ENCODE results near the gene LPIN1. TPM values are rescaled to one million over a fixed set of nuclear protein-coding genes. Genes with fewer than 3 reads are reported as not detected.

LPIN1 gene
- total RNA-seq, 1 experiment from 2014 or later, result 4.4 TPM

- H4K8ac ChIP-seq (replicated peaks; ENCODE audit: insufficient read length, low read depth, low read length), result peak overlapping the region; percentile 15
- peak overlapping the region; percentile 42; the same call in 1 of the 2 replicates for H3K14ac ChIP-seq (ENCODE audit: insufficient read depth, low read length)
- Mint-ChIP-seq H3K27ac (peak overlapping the region; percentile 81 to 96 (median 88); a peak in 6 of 7 replicates), H3K4me1 (peaks cover 16 to 25% of the 10 kb centered on the region in 2 experiments), H3K9me3 (peaks cover 0 to 2% of the 10 kb centered on the region in 2 experiments; a peak in 1 of 5 replicates), H3K27me3 (ENCODE audit: low read depth) (no peaks in the 10 kb centered on the region; the same call in 1 of the 2 replicates), H3K36me3 (ENCODE audit: insufficient read depth in 1 of 3, low read depth in 3 of 3) (peaks cover 0 to 2% (median 0%) of the 10 kb centered on the region in 3 experiments; a peak in 1 of 7 replicates), H3K4me3 (peak overlapping the region in 1 of 2 experiments; percentile 36; a peak in 2 of 5 replicates)
- H3K9me3 ChIP-seq (ENCODE audit: control insufficient read depth, low read depth, low read length), result no peaks in the 10 kb centered on the region
- TF ChIP-seq, protein P1, sequence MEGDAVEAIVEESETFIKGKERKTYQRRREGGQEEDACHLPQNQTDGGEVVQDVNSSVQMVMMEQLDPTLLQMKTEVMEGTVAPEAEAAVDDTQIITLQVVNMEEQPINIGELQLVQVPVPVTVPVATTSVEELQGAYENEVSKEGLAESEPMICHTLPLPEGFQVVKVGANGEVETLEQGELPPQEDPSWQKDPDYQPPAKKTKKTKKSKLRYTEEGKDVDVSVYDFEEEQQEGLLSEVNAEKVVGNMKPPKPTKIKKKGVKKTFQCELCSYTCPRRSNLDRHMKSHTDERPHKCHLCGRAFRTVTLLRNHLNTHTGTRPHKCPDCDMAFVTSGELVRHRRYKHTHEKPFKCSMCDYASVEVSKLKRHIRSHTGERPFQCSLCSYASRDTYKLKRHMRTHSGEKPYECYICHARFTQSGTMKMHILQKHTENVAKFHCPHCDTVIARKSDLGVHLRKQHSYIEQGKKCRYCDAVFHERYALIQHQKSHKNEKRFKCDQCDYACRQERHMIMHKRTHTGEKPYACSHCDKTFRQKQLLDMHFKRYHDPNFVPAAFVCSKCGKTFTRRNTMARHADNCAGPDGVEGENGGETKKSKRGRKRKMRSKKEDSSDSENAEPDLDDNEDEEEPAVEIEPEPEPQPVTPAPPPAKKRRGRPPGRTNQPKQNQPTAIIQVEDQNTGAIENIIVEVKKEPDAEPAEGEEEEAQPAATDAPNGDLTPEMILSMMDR (conservative IDR thresholded peaks at IDR 0.05), result peak; percentile 75
- no peak overlapping the region for H3K23ac ChIP-seq (ENCODE audit: insufficient read length, low read depth, low read length)
- H3K79me2 ChIP-seq (ENCODE audit: insufficient read depth, low read length), result no peaks in the 10 kb centered on the region
- no peak overlapping the region for H4K5ac ChIP-seq (ENCODE audit: insufficient read length, low read depth, low read length)
- no peak overlapping the region for H2BK15ac ChIP-seq (ENCODE audit: low read depth, low read length)
- H3K56ac ChIP-seq (ENCODE audit: insufficient read length, low read depth, low read length), result no peak overlapping the region
- no peak overlapping the region for H2BK12ac ChIP-seq (ENCODE audit: insufficient read length, low read depth, low read length)
- H3T11ph ChIP-seq (ENCODE audit: low read length), result no peak overlapping the region
- no peaks in the 10 kb centered on the region for H3K27me3 ChIP-seq (ENCODE audit: insufficient read depth, low read length)
- no peaks in the 10 kb centered on the region for H4K20me1 ChIP-seq (ENCODE audit: control insufficient read depth, insufficient read depth, insufficient read length)
- peak overlapping the region; percentile 75 for H3K27ac ChIP-seq (ENCODE audit: insufficient read length, low read depth, low read length)
- H3K4ac ChIP-seq (ENCODE audit: low read depth, low read length), result no peak overlapping the region
- H3K18ac ChIP-seq (ENCODE audit: insufficient read length, low read depth, low read length), result peak overlapping the region; percentile 38
- H4K91ac ChIP-seq (ENCODE audit: insufficient read length, low read depth, low read length), result no peak overlapping the region
- no peak overlapping the region for H3K9ac ChIP-seq (ENCODE audit: extremely low read depth, insufficient read length, low read length)
- H2BK20ac ChIP-seq (ENCODE audit: low read depth, low read length, poor library complexity, severe bottlenecking), result no peak overlapping the region
- H3K4me1 ChIP-seq (ENCODE audit: insufficient read depth, low read length), result peaks cover 8% of the 10 kb centered on the region; the same call in 1 of the 2 replicates
- peak; percentile 91 for DNase-seq
- peak overlapping the region; percentile 30 for H3K4me2 ChIP-seq (ENCODE audit: insufficient read depth, insufficient read length, low read length)
- no peak overlapping the region for H2AK5ac ChIP-seq (ENCODE audit: insufficient read length, low read length)
- H2BK5ac ChIP-seq (ENCODE audit: insufficient read length, low read length), result no peak overlapping the region
- no peak overlapping the region for H2AFZ ChIP-seq (ENCODE audit: low read length)
- no peak overlapping the region for H2BK120ac ChIP-seq (ENCODE audit: low read depth, low read length, poor library complexity, severe bottlenecking)
- no CpG with 5 or more reads among the region's 11 CpGs for WGBS (ENCODE audit: extremely low coverage, insufficient read length, low lambda C conversion rate)
- no peaks in the 10 kb centered on the region for H3K79me1 ChIP-seq (ENCODE audit: insufficient read depth, low read depth, low read length, poor library complexity, severe bottlenecking)
- peaks cover 3% of the 10 kb centered on the region for H3K23me2 ChIP-seq (ENCODE audit: insufficient read length, low read depth, low read length, poor library complexity, severe bottlenecking)
Measured at GRCh38 chr2:11829324-11829946, 83.0 kb downstream of the LPIN1 start.

Measured in H9 (cell line).